ENCODE results near the gene KRT80. TPM values are rescaled to one million over a fixed set of nuclear protein-coding genes. Genes with fewer than 3 reads are reported as not detected.

KRT80 gene
- polyA plus RNA-seq, 1 donor: 7.0 TPM

GRCh38 chr12:52229836-52230343, 38.1 kb upstream of the KRT80 start:
- DNase-seq (ENCODE audit: low read depth): no peak

- no peak for DNase-seq (ENCODE audit: low read depth)
These were observed 37.1 kb upstream of the KRT80 start for GRCh38 chr12:52228931-52229330.

DNA sequence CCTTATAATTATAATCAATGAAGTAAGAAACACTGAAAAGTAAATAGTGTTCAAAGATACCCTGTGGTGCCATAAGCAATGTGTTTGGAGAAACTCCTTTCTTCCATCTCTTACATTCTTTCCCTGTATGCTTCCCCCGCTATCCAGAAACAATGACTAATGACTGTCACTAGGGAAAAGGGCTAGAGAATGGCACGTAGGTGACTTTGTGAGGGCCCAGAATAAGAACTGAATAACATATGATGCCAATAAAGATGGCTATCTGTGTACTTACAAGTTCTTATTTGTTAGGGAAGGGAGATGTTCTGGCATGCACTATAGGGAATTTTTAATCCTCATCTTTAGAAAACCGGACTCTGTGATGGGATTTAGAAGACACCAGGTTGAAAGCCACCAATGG, 36.6 kb upstream of the KRT80 start:
- no peak for DNase-seq (ENCODE audit: low read depth)

GRCh38 chr12:52227606-52228166, 35.9 kb upstream of the KRT80 start:
- no peak for DNase-seq (ENCODE audit: low read depth)

DNA sequence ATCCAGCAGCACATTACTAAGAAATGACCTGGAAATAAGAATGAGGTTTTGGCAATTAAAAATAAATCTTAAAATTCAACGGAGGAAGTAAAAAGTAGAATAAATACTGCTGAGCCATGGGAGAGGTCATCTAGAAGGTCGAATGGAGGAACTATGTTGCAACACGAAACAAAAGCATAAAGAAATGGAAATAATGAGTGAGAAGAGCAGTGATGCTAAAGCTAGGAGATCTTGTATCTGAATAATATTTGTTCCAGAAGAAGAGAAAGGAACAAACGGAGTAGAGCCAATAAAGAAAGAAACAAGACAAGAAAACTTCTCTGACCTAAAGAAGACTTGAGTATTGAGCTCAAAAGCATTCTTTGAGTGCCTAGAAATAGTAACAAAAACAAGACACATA, 34.6 kb upstream of the KRT80 start:
- no peak for DNase-seq (ENCODE audit: low read depth)

GRCh38 chr12:52225752-52226151, 33.9 kb upstream of the KRT80 start:
- DNase-seq (ENCODE audit: low read depth): no peak

GRCh38 chr12:52224151-52224550, 32.3 kb upstream of the KRT80 start:
- no peak for DNase-seq (ENCODE audit: low read depth)

DNA sequence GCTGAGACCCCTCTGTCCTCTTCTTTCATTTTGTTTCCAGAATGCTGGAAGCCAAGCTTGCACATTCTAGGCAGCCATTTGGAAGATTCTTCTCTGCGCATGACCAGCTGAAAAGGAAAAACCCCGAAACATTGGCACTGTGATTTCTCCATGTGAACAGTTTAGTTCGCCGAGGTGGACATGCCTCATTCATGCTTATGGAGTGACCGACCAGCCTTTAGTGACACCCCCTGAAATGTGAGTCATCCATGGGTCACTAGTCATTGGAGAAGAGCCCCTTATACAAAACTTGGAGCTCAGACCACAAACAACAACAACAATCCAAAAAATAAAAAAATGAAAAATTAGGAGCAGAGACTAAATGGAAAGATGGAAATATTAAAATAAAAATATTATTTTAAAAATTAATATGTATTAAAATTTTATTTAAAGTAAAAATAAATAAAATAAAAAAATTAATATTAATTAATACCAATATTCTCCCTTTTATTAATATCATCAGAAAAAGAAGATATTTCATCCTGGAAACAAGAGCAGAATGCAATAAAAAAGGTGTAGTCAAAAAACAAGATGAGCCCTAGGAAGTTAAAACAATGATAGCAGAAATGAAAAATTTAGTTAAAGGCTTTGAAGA, 31.7 kb upstream of the KRT80 start:
- no peak for DNase-seq (ENCODE audit: low read depth)

- DNase-seq (ENCODE audit: low read depth): no peak
These were observed 30.9 kb upstream of the KRT80 start for GRCh38 chr12:52222692-52223091.

- no peak for DNase-seq (ENCODE audit: low read depth)
These were observed 30.2 kb upstream of the KRT80 start for GRCh38 chr12:52221912-52222457.

- no peak for DNase-seq (ENCODE audit: low read depth)
These were observed 29.4 kb upstream of the KRT80 start for GRCh38 chr12:52221070-52221781.

GRCh38 chr12:52220477-52220876, 28.7 kb upstream of the KRT80 start:
- no peak for DNase-seq (ENCODE audit: low read depth)

- no peak for DNase-seq (ENCODE audit: low read depth)
These were observed 26.2 kb upstream of the KRT80 start for GRCh38 chr12:52218001-52218400.

DNA sequence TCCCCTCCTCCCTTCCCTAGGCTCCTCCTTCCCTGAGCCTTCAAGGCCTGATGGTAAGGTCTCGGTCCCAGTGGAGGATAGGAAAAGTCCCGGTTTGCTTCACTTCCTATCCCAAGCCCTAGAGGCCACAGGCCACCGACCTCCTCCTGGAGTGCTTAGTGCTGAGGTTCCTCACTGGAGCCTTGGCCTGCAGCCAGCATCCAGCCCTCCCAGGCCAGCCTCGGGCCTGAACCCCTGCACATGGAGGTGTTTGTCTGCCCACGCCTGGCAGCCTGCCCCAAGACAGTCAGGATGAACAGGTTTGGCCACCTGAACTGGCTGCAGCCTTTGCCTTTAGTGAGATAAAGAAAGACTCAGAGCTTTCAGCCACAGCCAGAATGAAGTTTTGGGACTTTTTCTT, 25.4 kb upstream of the KRT80 start:
- DNase-seq (ENCODE audit: low read depth): no peak

- no peak for DNase-seq (ENCODE audit: low read depth)
These were observed 25.0 kb upstream of the KRT80 start for GRCh38 chr12:52216807-52217206.

GRCh38 chr12:52216100-52216499, 24.3 kb upstream of the KRT80 start:
- DNase-seq (ENCODE audit: low read depth): no peak

- DNase-seq (ENCODE audit: low read depth): no peak
These were observed 23.8 kb upstream of the KRT80 start for GRCh38 chr12:52215587-52216031.

DNA sequence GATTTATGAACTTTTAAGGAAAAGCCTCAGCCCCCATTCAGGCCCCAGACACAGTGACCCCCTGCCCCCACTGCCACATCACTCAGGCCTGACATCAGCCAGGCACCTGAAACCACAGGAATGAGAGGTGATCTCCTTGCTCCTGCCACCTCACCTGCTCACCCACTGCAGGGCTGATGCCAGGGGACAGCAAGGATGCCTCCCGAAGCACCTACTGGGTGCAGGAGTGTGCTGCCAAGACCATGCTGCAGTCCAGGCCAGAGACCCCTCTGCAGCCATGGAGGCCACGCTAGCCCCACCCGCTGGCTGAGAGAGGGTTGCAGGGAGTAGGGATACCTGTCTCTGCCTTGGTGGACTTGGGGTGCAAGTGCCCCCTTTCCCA, 22.6 kb upstream of the KRT80 start:
- no peak for DNase-seq (ENCODE audit: low read depth)

DNA sequence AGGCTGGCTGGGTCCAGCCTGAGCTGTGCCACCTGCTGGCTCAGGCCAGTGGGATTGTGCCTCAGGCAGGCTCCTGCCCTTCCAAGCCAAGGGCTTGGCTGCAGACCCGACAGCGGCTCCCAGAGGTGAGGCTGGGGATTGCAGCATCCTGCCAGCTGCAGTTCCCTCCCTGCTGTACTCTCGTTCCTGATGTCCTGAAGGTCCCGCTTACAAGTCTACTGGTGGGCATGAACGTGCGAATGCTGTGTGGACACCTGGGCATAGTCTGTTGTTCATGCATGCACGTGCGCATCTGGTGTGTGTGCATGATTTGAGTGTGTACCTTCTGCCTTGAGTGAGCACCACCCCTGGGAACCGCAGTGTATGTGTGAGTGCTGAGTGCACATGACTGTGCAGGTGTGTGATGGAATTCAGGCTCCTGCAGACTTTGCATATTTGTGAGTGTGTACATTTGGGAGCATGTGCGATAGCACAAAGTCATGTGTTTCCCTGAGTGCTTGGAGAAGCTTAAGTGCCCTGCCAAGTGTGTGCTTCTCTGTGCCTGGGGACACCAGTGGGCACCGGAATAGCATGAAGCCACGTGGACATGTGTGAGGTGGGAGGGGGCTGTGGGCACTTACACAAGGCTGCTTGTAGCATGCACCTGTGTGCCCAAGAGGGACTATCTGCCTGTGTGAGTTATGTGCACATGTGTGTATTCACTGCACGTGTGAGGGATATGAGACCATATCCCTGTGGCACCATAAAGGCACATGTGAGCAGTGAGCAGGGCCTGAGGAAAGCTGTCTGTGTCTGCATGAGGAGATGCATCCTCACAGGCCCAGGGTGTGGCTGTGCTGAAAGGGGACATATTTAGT, 22.0 kb upstream of the KRT80 start:
- DNase-seq (ENCODE audit: low read depth): no peak

DNA sequence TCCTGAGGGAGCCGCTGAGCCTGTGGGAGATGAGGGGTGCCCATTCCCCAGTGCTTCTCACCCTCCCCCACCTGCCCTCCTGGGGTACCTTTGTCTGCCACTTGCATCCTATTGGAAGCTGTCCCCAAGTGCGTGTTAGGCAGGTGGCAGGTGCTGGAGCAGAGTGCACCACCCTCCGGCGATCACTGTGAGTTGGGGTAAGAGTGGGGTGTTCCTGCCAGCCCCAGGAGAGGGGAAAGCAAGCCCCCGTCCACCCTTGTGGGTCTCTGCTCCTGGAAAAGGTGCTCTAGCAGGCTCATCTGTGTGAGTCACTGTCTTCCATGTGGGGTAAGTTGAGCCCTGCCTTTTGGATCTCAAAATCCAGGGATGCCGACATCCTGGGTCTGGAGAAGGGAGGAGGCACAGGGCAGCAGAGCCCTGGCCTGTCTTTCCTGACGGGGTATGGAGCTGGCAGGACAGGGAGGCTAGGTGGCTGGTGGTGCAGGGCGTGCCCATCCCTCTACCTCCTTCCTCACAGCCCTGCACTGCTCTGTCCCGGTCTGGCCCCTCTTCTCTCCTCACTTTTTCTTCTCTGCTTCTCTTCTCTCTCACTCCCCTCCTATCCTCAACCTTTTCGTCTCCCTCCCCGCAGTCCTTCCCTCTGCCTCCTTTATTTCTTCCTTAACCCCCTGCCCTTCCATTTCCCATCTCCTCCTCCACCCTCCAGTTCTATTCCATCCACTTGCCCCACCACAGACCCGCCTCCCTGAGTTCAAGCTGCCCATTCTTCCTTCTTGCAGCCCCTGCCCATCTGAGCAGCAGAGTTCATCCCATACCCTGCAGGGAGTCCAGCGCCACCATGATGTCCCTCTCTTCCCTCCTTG, 21.1 kb upstream of the KRT80 start:
- no peak for DNase-seq (ENCODE audit: low read depth)
